DMS53 (cell line): ENCODE data around the gene ETV3.
"Not testable (repeated sequence)": the region's sequence is repeated elsewhere in the genome, so short reads cannot be mapped to it uniquely, and the experiment has no call there.

ENCODE experiments used
- DNase-seq: peaks from one replicate; lab custom pipeline; 2025; lab: John Stamatoyannopoulos, UW

ETV3 gene

DNA sequence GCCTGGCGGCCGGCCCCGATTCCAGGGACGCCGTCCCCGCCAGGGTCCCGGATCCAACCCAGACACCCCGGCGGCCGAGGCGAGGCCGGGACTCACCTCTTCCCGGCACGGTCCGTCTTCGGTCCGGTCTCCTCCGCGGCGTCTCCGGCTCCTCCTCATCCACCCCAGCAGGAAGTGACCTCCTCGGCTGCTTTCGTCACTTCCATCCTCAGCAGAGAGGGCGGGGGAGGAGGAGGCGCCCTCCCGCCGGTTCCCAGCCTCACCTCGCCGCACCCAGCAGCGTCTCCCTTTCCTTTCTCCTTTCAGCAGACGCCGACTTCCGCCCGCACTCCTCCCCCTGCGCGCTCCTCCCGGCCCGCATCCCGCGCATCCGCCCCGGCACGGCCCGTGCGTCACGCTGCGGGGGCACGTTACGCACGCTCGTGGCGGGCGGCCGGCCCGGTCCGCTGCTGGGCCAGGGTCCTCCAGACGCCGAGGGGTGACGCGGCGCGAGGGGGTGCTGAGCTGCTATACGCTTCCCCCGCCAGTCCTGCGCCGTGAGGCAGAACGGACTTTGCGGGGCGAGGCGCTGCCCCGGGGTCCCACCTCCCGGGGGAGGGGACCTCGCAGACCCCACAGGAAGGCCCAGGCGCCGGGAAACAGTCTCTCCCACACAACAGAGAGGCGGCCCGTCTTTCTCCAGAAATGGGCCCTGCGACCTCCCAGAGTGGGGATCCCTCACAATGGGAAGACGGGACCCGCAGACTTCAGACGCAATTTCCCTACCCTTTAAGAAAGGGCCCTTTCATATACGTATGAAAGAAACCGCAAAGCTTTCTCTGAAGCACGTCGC lies at the start of gene ETV3:
ETV3 (minus strand) TSS at position 176 of the 832 bp plus-strand sequence. CDS start 2,043 bp downstream, outside the sequence.
- peak; percentile 97 for DNase-seq

DNA sequence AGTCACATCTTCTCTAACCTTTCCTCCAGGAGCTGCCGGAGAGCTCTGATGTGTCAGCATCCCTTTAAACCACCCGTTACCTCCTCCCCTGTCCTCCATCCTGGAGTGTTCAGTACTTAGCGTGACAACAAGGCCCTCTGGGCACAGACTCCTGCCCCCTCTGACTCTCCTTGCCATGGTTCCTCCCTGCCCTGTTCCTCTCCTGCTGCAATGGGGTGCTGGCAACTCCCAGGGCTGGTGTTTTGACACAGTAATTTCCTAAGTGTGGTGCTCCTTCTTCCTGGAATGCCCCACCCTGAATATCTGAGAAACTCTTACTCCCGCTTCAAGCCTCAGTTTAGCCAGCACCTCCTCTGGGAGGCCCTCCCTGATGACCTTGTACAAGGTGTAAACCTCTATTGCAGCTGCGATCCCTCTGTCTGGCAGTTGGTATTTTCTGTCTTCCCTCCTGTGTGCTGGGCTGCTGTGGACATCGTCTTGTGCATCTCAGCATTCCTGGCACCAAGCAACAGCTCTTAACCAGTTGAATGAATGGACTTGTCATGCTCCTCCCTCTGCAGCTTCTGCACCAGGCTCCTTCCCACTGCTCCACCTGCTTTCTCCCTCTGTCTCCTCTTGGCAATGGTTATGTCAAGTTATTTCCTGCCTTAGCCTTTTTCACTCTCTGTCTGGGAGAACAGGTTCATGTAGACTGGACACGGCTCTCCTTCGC lies 48.2 kb upstream of the ETV3 start:
- no peak for DNase-seq

- DNase-seq, result no peak
Observed at GRCh38 chr1:157183870-157184269, 45.7 kb upstream of the ETV3 start.

DNA sequence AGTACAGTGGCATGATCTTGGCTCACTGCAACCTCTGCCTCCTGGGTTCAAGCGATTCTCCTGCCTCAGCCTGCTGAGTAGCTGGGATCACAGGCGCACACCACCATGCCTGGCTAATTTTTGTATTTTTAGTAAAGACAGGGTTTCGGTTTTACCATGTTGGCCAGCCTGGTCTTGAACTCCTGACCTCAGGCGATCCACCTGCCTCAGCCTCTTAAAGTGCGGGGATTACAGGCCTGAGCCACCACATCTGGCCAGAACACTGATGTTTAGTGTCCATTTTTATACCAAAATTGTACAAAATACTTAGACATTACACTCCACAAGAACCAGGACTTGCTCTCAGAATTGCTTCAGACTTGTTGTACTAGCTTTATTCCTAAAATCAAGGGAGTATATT lies 44.2 kb upstream of the ETV3 start:
- not testable (repeated sequence) for DNase-seq

- no peak for DNase-seq
Observed at GRCh38 chr1:157181790-157182189, 43.6 kb upstream of the ETV3 start.

- no peak for DNase-seq
Observed at GRCh38 chr1:157181258-157181657, 43.1 kb upstream of the ETV3 start.

- DNase-seq, result no peak
Observed at GRCh38 chr1:157178490-157178889, 40.3 kb upstream of the ETV3 start.

DNA sequence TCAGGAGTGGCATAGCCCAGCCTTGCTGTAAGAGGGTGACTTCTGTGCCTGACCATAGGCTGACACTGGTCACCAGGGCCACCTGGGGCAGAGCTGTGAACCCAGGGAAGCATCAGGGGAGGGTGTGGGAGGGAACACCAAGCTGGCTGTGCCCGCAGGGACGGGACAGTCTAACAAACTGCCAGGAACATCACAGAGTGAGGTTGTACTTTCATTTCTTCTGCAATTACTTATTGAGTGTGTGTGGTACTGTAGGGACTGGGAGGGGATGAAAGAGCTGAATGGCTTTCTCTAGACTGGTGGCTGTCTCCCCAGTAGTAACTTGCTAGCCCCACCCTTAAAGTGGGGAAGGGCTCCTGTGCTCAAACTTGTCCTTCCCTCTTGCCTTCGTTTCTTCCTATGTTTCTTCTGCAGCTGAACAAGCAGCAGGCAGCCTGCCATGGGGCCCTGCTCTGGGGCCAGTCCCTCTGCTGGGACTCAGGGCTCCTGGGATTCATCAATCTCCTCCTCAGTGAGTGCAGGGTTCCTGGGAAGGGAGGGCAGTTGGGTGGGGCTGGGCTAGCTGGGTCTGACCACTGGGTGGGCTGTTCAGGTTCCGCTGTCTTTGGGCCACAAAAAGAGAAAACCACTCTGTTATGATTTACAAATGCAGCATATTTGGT lies 39.7 kb upstream of the ETV3 start:
- DNase-seq, result no peak

GRCh38 chr1:157176591-157177121 lies 38.5 kb upstream of the ETV3 start:
- no peak for DNase-seq

GRCh38 chr1:157176016-157176415 lies 37.8 kb upstream of the ETV3 start:
- no peak for DNase-seq

GRCh38 chr1:157173900-157174410 lies 35.8 kb upstream of the ETV3 start:
- no peak for DNase-seq

DNA sequence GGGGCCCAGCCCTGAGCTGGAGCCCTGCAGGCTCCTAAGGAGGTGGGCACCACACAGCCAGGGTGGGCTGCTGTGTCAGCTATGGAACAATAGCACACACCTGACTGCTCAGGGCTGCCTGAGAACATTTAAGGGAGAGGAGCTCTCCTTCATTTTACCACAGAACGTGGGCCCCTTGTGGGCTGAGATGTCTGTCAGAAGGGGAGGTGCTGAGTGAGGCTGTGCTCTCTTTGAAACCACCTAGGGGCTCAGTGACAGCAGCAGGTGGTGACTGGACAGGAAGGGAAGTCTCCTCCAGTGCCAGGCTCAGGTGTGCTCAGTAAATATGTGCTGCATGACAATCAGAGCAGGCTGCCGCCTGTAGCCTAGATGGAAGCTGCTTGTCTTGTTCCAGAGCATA lies 35.0 kb upstream of the ETV3 start:
- DNase-seq, result peak; percentile 47

- DNase-seq, result not testable (repeated sequence)
Observed at GRCh38 chr1:157172591-157172990, 34.4 kb upstream of the ETV3 start.

DNA sequence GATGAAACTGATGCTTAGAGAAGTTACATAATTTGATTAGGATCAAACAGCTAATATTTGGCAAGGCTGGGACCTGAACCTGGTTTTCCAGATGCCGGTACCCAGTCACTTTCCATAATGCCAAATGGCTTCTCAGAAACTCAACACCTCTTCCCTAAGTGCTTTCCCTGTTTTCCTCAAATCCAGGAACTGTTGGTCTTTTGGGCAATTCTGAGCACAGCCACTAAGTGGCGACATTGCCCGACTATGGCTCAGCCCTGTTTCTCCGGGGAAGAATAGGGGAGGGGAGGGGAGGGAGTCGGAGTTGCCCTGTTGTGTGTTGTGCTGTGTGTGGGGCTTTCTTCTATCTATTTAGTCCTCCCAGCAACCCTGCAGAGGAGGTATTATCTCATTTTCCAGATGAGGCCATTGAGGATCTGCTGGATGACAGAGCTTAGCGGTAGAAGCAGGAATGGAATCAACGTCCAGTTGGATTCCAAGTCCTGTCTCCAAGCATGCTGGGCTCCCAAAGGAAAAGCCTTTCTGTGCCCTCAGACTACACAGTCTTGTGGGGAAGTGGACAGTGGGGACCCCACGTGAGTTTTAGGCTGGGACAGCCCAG lies 33.8 kb upstream of the ETV3 start:
- peak; percentile 66 for DNase-seq

- peak; percentile 82 for DNase-seq
Observed at GRCh38 chr1:157170677-157171515, 32.7 kb upstream of the ETV3 start.

DNA sequence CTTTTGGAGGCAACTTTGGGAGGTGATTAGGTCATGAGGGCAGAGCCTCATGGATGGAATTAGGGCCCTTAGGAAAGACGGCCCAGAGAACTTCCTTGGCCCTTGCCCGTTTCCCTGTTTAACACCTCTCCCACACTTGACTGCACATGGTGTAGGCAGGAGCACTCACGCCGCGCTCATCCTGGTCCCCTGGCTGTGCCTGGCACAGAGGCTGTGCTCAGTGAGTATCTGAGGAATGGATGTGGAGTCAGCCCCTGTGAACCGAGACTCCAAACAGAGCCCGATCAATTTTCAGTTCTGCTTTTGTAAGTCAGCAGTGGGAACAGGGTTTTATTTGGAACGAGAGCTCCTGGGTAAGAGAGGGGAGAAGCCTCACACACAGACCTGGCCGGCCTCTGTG lies 29.8 kb upstream of the ETV3 start:
- no peak for DNase-seq

GRCh38 chr1:157167437-157167836 lies 29.2 kb upstream of the ETV3 start:
- DNase-seq, result no peak

- no peak for DNase-seq
Observed at GRCh38 chr1:157166590-157166989, 28.4 kb upstream of the ETV3 start.

DNA sequence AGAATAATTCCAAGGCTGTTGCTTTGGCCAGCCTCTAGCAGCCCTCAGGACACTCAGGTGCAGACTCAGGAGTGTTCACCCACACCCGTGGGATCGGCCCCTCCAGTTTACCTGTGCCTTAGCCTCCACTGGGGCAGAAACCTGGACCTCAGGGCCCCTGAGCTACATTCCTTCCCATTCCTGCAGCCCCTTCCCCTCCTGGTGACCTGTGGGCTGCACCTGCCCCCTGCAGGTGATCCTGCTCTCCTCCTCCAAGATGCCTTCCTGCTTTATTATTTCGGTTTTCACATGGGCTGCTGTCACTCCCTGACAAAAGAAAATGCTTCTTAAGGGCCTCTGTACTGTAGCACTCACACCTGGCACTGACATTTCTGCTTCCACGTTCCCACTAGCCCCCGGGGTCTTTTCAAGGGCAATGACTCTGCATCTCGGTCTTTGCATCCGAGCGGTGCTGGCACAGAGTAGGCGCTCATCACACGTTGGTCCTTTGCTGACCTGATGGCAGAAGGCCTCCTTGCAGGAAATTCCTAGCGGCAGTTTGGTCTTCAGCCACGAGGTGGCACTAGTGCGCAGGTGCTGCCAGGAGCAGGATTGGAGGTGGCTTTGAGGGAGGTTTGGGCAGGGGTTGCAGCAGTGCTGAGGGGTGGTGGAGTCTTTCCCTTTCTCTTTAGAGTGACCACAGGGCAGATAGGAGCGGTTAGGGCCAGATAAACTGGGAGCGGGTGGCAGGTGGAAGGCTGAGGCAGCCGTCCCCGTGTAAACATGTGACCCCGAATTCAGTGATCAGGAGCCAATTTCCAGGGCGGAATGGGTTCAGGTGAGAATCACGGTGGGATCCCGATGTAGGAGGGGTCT lies 25.3 kb upstream of the ETV3 start:
- DNase-seq, result peak; percentile 80

DNA sequence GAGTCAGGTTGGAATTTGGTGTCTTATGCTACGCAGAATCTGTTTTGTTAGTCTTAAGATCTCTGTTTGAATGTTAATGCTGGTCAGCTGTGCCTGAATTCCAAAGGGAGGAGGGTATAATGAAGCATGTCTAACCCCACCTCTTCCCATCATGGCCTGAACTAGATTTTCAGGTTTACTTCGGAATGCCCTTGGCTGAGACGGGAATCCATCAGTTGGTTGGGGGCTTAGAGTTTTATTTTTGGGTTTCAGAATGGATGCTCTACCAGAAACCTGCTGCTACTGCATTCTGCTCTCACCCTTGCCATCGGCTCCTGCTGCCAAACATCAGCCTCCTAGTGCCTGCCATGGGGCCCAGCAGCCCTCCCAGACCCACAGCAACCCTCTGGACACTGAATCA lies 24.1 kb upstream of the ETV3 start:
- DNase-seq, result no peak
